Fibroblast of upper back skin (primary cell): Measurements from ENCODE around the gene COL21A1.

Source experiments
- DNase-seq: peaks from one replicate; pipeline ENCODE4 v3.0.0-alpha.2; 2013

Gene COL21A1

GRCh38 chr6:56102216-56102615, 145.2 kb downstream of the COL21A1 start:
- DNase-seq, result no peak

- peak; percentile 96 for DNase-seq
Observed at GRCh38 chr6:56101141-56101553, 146.2 kb downstream of the COL21A1 start.

- no peak for DNase-seq
Observed at GRCh38 chr6:56096946-56097621, 150.3 kb downstream of the COL21A1 start.

GRCh38 chr6:56096541-56096940, 150.8 kb downstream of the COL21A1 start:
- peak; percentile 13 for DNase-seq

- no peak for DNase-seq
Observed at GRCh38 chr6:56093776-56094175, 153.6 kb downstream of the COL21A1 start.

- DNase-seq, result peak; percentile 79
Observed at GRCh38 chr6:56091159-56091869, 156.1 kb downstream of the COL21A1 start.

- DNase-seq, result no peak
Observed at GRCh38 chr6:56088641-56089040, 158.7 kb downstream of the COL21A1 start.

GRCh38 chr6:56087421-56087820, 160.0 kb downstream of the COL21A1 start:
- DNase-seq, result no peak

- DNase-seq, result peak; percentile 28
Observed at GRCh38 chr6:56079751-56080540, 167.4 kb downstream of the COL21A1 start.

- DNase-seq, result peak; percentile 10
Observed at GRCh38 chr6:56076033-56076432, 171.3 kb downstream of the COL21A1 start.

GRCh38 chr6:56073761-56074160, 173.6 kb downstream of the COL21A1 start:
- peak; percentile 65 for DNase-seq

- peak; percentile 69 for DNase-seq
Observed at GRCh38 chr6:56073315-56073714, 174.1 kb downstream of the COL21A1 start.

GRCh38 chr6:56072856-56073255, 174.5 kb downstream of the COL21A1 start:
- peak; percentile 57 for DNase-seq

GRCh38 chr6:56065408-56065807, 182.0 kb downstream of the COL21A1 start:
- no peak for DNase-seq

- peak; percentile 29 for DNase-seq
Observed at GRCh38 chr6:56062836-56063235, 184.5 kb downstream of the COL21A1 start.

- no peak for DNase-seq
Observed at GRCh38 chr6:56058636-56059035, 188.7 kb downstream of the COL21A1 start.

- DNase-seq, result peak; percentile 39
Observed at GRCh38 chr6:56055081-56055704, 192.2 kb downstream of the COL21A1 start.

GRCh38 chr6:56051202-56051598, 196.2 kb downstream of the COL21A1 start:
- DNase-seq, result no peak

- no peak for DNase-seq
Observed at GRCh38 chr6:56050530-56051201, 196.7 kb downstream of the COL21A1 start.

GRCh38 chr6:56048601-56049000, 198.8 kb downstream of the COL21A1 start:
- DNase-seq, result no peak

GRCh38 chr6:56047931-56048540, 199.3 kb downstream of the COL21A1 start:
- no peak for DNase-seq

- DNase-seq, result peak; percentile 50
Observed at GRCh38 chr6:56046576-56046975, 200.8 kb downstream of the COL21A1 start.
